Liver (tissue), 9 donors: ENCODE measurements around the gene CR1L. TPM values are rescaled to one million over a fixed set of nuclear protein-coding genes. Genes with fewer than 3 reads are reported as not detected.

Source experiments
- DNase-seq: peaks from one replicate; pipeline ENCODE4 v3.0.0-alpha.2; 2017; ENCODE audit warnings: low spot score
- H3K27ac ChIP-seq, 2 donors: one replicate each; pipeline ENCODE4 v1.7.0; 2013; ENCODE audit warnings: inconsistent platforms in 2 of 2, low read length in 2 of 2, control low read depth in 1 of 2, low read depth in 1 of 2, mild to moderate bottlenecking in 1 of 2
- H3K27me3 ChIP-seq, 4 donors: one replicate each; pipeline versions ENCODE4 v1.6.1 to v1.7.0; 2013; ENCODE audit warnings: low read length in 3 of 4, inconsistent platforms in 1 of 4, mild to moderate bottlenecking in 1 of 4, moderate library complexity in 1 of 4; ENCODE audit not compliant: control insufficient read depth in 4 of 4, insufficient read depth in 4 of 4
- H3K36me3 ChIP-seq, 4 donors: one replicate each; pipeline versions ENCODE4 v1.6.1 to v1.7.0; 2013; ENCODE audit warnings: low read length in 3 of 4, mild to moderate bottlenecking in 3 of 4, low read depth in 1 of 4, moderate library complexity in 1 of 4; ENCODE audit not compliant: control insufficient read depth in 4 of 4, insufficient read depth in 3 of 4
- H3K4me1 ChIP-seq, 4 donors: one replicate each; pipeline versions ENCODE4 v1.6.1 to v1.7.0; 2013; ENCODE audit warnings: low read length in 3 of 4, mild to moderate bottlenecking in 3 of 4, moderate library complexity in 1 of 4; ENCODE audit not compliant: control insufficient read depth in 4 of 4, insufficient read depth in 4 of 4
- H3K4me3 ChIP-seq, 3 donors: one replicate each; pipeline versions ENCODE4 v1.6.1 to v1.7.0; 2013; ENCODE audit warnings: low read length in 3 of 3, control low read depth in 1 of 3, low read depth in 1 of 3, mild to moderate bottlenecking in 1 of 3
- H3K9ac ChIP-seq, 2 donors: one replicate each; pipeline ENCODE4 v1.7.0; 2013; ENCODE audit warnings: low read length in 2 of 2, mild to moderate bottlenecking in 2 of 2, moderate library complexity in 2 of 2, control low read depth in 1 of 2, low read depth in 1 of 2
- H3K9me3 ChIP-seq, 4 donors: one replicate each; pipeline versions ENCODE4 v1.6.1 to v1.7.0; 2013; ENCODE audit warnings: low read length in 3 of 4; ENCODE audit not compliant: control insufficient read depth in 4 of 4
- CTCF ChIP-seq: fragments of 150-350 bp; IDR thresholded peaks from 2 replicates; pipeline ENCODE4 v1.5.1; 2017; ENCODE audit warnings: improper control_type of control experiment, low read depth, low read length; ENCODE audit not compliant: missing input control
- EGR1 ChIP-seq, 2 donors: IDR thresholded peaks; 2 replicates each; pipeline ENCODE4 v1.6.1; 2016 to 2018; ENCODE audit warnings: antibody characterized with exemption in 2 of 2, low read depth in 2 of 2
- FOXA1 ChIP-seq: IDR thresholded peaks from 2 replicates; pipeline ENCODE4 v1.6.1; 2016; ENCODE audit warnings: antibody characterized with exemption
- FOXA2 ChIP-seq: IDR thresholded peaks from 2 replicates; pipeline ENCODE4 v1.6.1; 2016; ENCODE audit warnings: antibody characterized with exemption
- GABPA ChIP-seq, 2 donors: IDR thresholded peaks in 1 of 2; conservative IDR thresholded peaks in 1 of 2; 2 replicates each; pipeline ENCODE4 v1.6.1; 2016; ENCODE audit warnings: antibody characterized with exemption in 2 of 2, mild to moderate bottlenecking in 1 of 2, moderate library complexity in 1 of 2
- HNF4A ChIP-seq, 2 donors: conservative IDR thresholded peaks; 2 replicates each; pipeline ENCODE4 v1.6.1; 2016; ENCODE audit warnings: antibody characterized with exemption in 2 of 2, mild to moderate bottlenecking in 2 of 2
- HNF4G ChIP-seq: IDR thresholded peaks from 2 replicates; pipeline ENCODE4 v1.6.1; 2016; ENCODE audit warnings: antibody characterized with exemption
- JUND ChIP-seq, 2 donors: IDR thresholded peaks; 2 replicates each; pipeline ENCODE4 v1.6.1; 2016; ENCODE audit warnings: antibody characterized with exemption in 2 of 2
- NR2F2 ChIP-seq: IDR thresholded peaks from 2 replicates; pipeline ENCODE4 v1.6.1; 2016; ENCODE audit warnings: antibody characterized with exemption
- RAD21 ChIP-seq, 2 donors: IDR thresholded peaks; 2 replicates each; pipeline ENCODE4 v1.6.1; 2016; ENCODE audit warnings: antibody characterized with exemption in 2 of 2, mild to moderate bottlenecking in 2 of 2
- RXRA ChIP-seq, 2 donors: IDR thresholded peaks; 2 replicates each; pipeline ENCODE4 v1.6.1; 2017 to 2018; ENCODE audit warnings: antibody characterized with exemption in 2 of 2, mild to moderate bottlenecking in 1 of 2
- SP1 ChIP-seq: IDR thresholded peaks from 2 replicates; pipeline ENCODE4 v1.6.1; 2018; ENCODE audit warnings: antibody characterized with exemption, mild to moderate bottlenecking
- TAF1 ChIP-seq: conservative IDR thresholded peaks from 2 replicates; pipeline ENCODE4 v1.6.1; 2016; ENCODE audit warnings: antibody characterized with exemption, mild to moderate bottlenecking
- YY1 ChIP-seq: IDR thresholded peaks from 2 replicates; pipeline ENCODE4 v1.6.1; 2016; ENCODE audit warnings: antibody characterized with exemption, mild to moderate bottlenecking
- ZBTB33 ChIP-seq: IDR thresholded peaks from 2 replicates; pipeline ENCODE4 v1.6.1; 2016; ENCODE audit warnings: antibody characterized with exemption
- WGBS: extraction: QIAGEN DNeasy Blood & Tissue Kit; methylation state at CpG from one replicate; pipeline ENCODE4 v1.1.7; 2013; 5-methylcytosine and 5-hydroxymethylcytosine counted together
- polyA plus RNA-seq, 2 donors: library from polyadenylated mRNA; stranded (reverse) in 1 of 2; unstranded in 1 of 2; fragments of 200-250 nt in 1 of 2; fragments of >200 nt in 1 of 2; fragmentation: Nextera tagmentation in 1 of 2; extraction: Ambion mirVana in 1 of 2; gene quantifications; one replicate each; pipeline versions ENCODE4 v1.2.1 to v1.2.3, GENCODE V29; 2013 to 2015
- total RNA-seq, 2 donors: library from RNA; depleted of rRNA; stranded (reverse); fragments of >200 nt; gene quantifications; one replicate each; pipeline ENCODE4 v1.2.3, GENCODE V29; 2014
- TF ChIP-seq, protein P1 (sequence below): IDR thresholded peaks from 2 replicates; pipeline ENCODE4 v1.6.1; 2016; ENCODE audit warnings: antibody characterized with exemption
- TF ChIP-seq, protein P2 (sequence below): IDR thresholded peaks from 2 replicates; pipeline ENCODE4 v1.6.1; 2016; ENCODE audit warnings: antibody characterized with exemption
- TF ChIP-seq, protein P3 (sequence below): IDR thresholded peaks from 2 replicates; pipeline ENCODE4 v1.6.1; 2016; ENCODE audit warnings: antibody characterized with exemption, mild to moderate bottlenecking
- donor health status: healthy.
- donor health status: healthy.
- donor health status: healthy.
- donor health status: healthy.
- donor health status: healthy.

Gene CR1L
- total and polyA plus RNA-seq, 4 donors: 0.18 to 30.9 (median 0.42) TPM

GRCh38 chr1:207631137-207631536, 13.8 kb upstream of the CR1L start:
- 42% methylated on average over 1 of the region's 1 CpG for WGBS
- H3K9ac ChIP-seq: no peak overlapping the region
- peaks cover 0 to 2% (median 0%) of the 10 kb centered on the region in 4 donors for H3K36me3 ChIP-seq

More at GRCh38 chr1:207631137-207631536, 13.8 kb upstream of the CR1L start:
- Histone ChIP-seq H3K9me3 (no peaks in the 10 kb centered on the region), H3K4me1 (no peaks in the 10 kb centered on the region), H3K27ac (no peak overlapping the region), H3K4me3 (no peak overlapping the region), H3K27me3 (no peaks in the 10 kb centered on the region)
- no peak for DNase-seq
- TF ChIP-seq CTCF (no peak), HNF4G (no peak), GABPA (IDR thresholded peaks at IDR 0.05 in 1 of 2, conservative IDR thresholded peaks at IDR 0.05 in 1 of 2) (no peak), SP1 (no peak), HNF4A (conservative IDR thresholded peaks at IDR 0.05) (no peak), FOXA2 (no peak), YY1 (no peak), JUND (IDR thresholded peaks at IDR 0.05) (no peak), EGR1 (IDR thresholded peaks at IDR 0.05; ENCODE audit: low read depth in 2 of 2) (no peak), RAD21 (IDR thresholded peaks at IDR 0.05) (no peak), FOXA1 (no peak), ZBTB33 (no peak), RXRA (IDR thresholded peaks at IDR 0.05) (no peak), NR2F2 (no peak), TAF1 (no peak)
- TF ChIP-seq, protein P1, sequence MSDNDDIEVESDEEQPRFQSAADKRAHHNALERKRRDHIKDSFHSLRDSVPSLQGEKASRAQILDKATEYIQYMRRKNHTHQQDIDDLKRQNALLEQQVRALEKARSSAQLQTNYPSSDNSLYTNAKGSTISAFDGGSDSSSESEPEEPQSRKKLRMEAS: no peak
- TF ChIP-seq, protein P2, sequence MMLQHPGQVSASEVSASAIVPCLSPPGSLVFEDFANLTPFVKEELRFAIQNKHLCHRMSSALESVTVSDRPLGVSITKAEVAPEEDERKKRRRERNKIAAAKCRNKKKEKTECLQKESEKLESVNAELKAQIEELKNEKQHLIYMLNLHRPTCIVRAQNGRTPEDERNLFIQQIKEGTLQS: no peak
- TF ChIP-seq, protein P3, sequence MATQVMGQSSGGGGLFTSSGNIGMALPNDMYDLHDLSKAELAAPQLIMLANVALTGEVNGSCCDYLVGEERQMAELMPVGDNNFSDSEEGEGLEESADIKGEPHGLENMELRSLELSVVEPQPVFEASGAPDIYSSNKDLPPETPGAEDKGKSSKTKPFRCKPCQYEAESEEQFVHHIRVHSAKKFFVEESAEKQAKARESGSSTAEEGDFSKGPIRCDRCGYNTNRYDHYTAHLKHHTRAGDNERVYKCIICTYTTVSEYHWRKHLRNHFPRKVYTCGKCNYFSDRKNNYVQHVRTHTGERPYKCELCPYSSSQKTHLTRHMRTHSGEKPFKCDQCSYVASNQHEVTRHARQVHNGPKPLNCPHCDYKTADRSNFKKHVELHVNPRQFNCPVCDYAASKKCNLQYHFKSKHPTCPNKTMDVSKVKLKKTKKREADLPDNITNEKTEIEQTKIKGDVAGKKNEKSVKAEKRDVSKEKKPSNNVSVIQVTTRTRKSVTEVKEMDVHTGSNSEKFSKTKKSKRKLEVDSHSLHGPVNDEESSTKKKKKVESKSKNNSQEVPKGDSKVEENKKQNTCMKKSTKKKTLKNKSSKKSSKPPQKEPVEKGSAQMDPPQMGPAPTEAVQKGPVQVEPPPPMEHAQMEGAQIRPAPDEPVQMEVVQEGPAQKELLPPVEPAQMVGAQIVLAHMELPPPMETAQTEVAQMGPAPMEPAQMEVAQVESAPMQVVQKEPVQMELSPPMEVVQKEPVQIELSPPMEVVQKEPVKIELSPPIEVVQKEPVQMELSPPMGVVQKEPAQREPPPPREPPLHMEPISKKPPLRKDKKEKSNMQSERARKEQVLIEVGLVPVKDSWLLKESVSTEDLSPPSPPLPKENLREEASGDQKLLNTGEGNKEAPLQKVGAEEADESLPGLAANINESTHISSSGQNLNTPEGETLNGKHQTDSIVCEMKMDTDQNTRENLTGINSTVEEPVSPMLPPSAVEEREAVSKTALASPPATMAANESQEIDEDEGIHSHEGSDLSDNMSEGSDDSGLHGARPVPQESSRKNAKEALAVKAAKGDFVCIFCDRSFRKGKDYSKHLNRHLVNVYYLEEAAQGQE: no peak
